GM19239 (cell line): ENCODE measurements around the gene MAGI2.
A peak's percentile ranks its signal among the peaks of the same experiment; 100 is the strongest.

Experiments
- DNase-seq: peaks from one replicate; pipeline ENCODE4 v3.0.0; 2011; ENCODE audit warnings: low spot score; ENCODE audit not compliant: insufficient read length
- FAIRE-seq: peaks from 2 replicates; lab custom pipeline; 2011; peaks lifted over from hg19 to GRCh38; lab: Jason Lieb, UNC

MAGI2 gene

DNA sequence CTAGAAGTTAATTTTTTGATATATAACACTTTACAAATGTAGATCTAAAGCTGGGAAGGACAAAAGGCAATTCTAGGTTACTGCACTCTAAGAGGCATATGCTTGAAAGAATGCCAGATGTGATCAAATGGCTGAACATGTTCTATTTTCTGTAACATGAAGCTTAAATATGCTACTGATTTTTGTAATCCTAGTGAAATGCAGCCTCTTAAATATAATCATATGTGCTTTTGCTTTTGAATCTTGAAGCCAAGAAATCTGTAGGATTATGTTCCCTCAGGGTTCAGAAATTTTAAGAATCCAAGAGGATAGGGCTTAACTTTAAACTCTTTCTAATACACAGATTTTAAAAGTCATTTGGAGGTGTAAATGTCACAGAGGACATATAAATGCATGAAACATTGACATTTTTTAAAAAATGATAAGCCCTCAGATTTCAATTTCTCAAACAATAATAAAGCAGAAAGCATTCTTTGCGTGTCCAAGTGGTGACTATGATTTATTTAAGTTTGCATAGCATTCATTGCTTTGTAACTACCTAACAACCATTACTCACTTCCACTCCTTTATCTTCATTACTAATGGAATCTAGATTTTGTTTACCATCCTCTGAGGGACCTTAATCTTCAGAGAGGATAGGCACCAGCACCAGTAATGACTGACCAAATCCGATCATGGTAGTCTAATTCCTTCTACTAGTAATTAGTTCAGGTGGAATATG lies 170.4 kb downstream of the MAGI2 start:
- FAIRE-seq (no peak), DNase-seq (no peak)

DNA sequence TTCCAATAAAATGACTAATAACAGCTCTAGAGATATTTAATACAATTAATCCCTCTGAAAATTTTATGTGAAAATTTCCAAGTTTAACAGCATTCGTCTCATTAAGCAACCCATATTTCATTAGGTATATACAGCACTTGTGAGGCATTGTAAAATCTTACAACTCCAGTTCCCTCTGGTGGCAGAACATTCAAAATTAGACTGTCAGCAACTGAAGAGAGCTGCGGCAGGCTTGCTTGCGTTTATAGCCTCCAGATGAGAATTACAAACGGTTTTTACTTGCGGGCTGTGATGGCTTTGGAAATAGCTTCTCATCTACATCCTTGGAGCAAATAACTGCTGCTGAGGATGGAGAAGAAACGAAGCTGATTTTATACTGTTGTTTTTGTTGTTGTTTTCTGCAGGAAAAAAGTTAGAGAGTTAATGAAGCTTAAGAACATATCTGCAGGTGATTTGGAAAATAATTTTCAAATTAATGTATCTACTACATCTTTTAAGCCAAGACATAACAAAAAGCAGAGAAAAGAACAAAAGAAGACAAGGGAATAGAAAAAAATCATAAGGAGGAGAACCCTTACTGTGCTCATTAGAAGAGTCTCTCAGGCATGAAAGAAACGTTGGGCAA lies 171.3 kb downstream of the MAGI2 start:
- FAIRE-seq = no peak

DNA sequence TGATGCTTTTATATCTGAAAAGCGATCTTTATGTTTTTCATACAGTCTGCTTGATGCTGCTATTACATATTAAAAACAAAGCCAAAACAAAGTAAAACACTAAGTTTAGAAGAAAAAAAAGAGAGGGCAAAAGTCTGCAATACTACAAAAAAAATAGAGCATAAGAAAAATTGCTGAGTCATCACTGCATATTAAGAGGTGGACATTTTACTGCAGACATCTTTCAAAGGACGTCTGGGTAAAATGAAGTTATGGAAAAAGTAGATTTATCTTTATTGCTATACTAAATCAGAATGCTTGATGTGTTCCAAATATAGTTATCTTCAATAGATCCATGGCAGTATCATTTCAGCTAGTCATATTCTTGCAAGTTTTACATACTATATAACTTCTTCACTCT lies 172.0 kb downstream of the MAGI2 start:
- DNase-seq (no peak), FAIRE-seq (no peak)

More for the DNA sequence above, 171.3 kb downstream of the MAGI2 start:
- DNase-seq = no peak

DNA sequence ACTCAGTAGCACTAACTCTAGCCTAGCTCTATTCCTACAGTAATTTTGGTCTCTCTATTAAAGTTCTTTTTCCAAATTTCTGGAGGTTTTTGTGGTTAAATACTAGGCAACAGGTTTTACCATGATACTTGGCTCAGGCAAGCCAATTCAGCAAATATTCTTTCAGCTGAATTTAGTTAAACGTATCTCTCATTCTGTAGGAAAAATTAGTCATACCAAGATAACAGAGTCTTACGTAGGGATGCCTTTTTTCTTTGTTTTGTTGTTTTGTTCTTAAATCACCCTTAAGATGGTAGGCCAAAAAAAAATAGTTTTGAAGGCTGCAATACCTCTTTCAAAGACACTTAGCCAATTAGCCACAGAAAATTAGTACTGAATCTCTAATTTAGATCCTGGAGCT lies 180.5 kb downstream of the MAGI2 start:
- DNase-seq = no peak
- no peak for FAIRE-seq

DNA sequence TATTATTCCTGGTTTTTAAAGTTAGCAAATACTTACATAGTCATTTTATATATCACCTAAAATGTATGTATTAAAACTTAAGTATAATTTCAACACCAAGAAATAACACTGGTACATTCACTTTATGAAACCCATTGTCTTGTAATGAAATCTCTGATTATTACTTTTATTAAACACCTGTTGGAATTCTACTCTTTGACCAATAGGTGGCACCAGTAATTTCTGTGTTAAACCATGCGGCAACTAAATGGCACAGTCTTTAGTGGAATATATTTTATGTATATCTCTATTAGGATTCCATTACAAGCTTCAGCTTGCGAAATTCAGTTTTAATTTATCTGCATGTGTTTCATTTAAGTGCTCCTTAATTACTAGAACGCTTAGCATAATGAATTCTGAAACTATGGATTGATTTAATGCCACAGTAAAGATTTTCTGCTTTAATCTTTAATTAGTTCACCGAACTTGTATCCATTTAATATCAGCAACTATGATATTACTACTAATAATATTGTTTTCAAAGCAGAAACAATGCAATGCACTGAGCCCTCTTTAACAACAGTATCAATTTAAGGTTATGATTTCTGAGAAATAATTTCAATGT lies 181.3 kb downstream of the MAGI2 start:
- FAIRE-seq (no peak), DNase-seq (peak; percentile 1)

DNA sequence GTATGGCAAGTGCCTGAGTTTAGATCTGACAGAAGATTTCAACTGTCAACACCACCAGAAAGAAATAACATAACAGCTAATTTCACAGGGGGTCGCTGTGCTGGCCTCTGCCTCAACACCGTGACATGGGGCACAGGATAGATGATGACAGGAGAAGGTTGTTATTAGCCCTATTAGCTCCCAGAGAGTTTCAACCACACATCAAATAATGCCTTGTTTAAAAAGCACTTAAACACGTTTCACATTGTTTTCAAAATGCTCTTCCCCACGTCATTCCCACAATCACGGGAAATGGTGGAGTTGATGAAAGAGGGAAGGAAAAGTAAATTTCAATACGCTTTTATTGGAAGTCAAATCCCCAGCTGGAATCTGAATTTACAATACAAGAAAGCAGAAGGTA lies 184.7 kb downstream of the MAGI2 start:
- FAIRE-seq (no peak), DNase-seq (no peak)

DNA sequence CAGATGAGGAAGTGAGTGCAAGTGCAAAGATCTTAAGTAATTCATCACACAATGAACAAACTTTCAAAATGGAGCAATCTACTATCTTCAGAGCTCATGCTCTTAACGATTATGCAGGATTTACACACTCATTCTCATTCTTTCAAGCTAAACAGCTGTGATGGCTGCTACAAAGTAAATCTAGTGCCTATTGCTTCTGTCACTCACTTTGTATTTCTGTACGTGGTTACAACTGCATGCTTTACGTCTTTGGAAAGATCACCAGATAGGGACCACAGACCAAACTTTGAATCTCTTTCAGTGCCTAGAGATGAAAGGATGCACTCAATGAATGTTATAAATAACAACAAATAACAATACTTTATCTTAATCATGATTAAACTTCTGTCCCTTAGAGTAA lies 194.6 kb downstream of the MAGI2 start:
- no peak for FAIRE-seq
- DNase-seq = no peak

DNA sequence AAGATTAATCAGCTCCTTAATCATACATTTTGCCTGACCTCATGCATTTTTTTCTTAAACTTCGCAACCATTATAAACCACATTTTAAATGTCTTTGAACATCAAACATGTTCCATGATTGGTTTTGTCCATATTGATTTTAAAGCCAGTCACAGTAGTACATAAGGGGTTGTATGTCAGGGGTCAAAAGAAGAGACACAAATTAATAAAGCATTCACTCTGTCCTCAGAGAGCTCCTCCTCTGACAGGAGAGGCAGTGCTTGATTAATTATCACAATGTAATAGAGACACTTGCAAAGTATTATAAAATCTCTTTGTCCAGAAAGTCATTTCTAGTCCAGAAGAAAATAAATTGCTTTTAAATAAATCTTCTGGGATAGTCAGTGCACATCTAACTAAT lies 195.5 kb downstream of the MAGI2 start:
- FAIRE-seq (no peak), DNase-seq (no peak)

DNA sequence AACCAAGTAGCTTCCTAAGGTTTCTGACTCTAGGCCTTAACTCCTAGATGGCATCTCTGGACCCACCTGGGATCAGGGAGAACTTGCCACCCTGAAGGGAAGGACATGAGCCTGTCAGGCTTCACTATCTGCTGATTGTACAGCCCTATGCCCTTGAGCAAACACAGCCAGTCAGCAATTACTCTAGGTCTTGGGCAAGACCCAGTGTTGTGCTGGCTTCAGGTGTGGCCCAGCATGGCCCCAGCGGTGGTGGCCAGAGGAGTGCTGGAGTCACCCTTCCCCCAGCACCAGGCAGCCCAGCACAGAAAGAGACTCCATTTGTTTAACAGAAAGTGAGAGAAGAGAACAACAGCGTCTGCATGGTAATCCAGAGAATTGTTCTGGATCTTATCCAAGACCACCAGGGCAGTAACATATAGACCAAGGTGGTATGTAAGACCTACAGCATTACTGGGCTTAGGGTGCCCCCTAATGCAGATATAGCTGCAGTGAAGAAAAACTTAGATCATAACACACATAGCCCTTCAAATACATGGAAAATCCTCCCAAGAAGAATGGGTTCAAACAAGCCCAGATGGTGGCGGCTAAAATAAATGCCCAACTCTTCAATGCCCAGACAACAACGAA lies 207.7 kb downstream of the MAGI2 start:
- DNase-seq (no peak), FAIRE-seq (no peak)

DNA sequence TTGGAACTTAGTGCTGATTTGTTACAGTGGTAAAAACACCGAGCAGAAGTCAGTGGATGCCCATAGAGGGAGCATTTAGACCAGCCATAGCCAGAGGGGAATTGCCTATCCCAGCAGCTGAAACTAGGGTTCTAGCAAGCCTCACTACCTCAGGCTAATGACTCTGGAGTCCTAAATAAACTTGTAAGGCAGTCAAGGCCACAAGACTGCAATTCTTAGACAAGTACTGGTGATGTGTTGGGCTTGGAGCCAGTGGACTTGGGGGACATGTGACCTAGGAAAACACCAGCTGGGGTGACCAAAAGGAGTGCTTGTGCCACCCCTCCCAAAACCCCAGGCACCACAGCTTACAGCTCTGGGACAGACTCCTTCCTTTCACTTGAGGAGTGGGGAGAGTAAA lies 209.0 kb downstream of the MAGI2 start:
- DNase-seq (no peak), FAIRE-seq (no peak)

DNA sequence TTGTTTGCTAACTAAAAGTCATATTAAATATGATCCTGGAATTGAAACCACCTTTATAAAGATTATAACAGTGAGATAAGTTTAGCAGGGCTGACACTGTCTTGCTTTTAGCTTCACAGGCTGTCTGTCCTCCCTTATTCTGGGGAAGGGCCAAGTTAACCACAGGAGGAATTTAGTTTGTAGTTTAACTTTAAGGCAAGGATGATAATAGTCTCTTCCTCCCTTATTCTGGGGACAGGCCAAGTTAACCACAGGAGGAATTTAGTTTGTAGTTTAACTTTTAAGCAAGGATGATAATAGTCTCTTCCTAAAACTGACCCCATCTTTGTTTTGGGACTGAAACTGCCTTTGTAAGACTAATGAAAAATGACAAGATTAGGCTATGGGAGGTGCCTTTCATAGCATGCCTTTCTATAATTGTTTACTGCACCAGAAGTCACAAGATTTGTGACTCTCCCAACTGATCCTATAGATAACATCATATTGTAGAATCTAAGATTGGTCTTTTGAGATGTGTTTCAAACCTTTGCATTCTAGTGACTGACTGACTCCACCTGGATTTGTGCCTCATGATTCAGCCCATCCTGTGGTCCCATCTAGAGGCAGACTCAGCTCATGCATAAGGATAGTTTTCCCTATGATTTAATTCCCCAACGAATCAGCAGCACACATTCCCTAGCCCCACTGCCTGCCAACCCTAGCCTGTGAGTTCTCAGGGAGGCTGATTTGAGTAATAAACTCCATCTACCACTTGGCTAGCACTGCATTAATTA lies 212.0 kb downstream of the MAGI2 start:
- FAIRE-seq = no peak
- no peak for DNase-seq

DNA sequence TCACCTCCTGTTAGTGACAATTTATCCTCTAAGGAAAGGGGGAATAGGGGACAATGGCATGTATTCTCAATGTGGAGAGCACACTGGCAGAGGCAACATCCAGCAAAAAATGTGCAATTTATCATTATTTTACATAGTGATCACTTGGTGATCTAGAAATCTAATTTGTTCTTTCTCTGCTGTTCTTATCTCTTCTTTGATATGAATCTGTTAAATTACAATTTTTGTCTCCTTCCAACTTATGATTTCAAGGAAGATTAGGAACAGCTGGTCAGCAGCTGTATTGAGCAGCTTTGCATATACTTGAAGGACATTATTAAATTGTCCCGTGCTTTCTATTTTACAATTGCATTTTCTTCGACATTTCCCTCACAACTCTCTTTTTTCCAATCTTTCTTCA lies 213.1 kb downstream of the MAGI2 start:
- DNase-seq = no peak
- FAIRE-seq = no peak

DNA sequence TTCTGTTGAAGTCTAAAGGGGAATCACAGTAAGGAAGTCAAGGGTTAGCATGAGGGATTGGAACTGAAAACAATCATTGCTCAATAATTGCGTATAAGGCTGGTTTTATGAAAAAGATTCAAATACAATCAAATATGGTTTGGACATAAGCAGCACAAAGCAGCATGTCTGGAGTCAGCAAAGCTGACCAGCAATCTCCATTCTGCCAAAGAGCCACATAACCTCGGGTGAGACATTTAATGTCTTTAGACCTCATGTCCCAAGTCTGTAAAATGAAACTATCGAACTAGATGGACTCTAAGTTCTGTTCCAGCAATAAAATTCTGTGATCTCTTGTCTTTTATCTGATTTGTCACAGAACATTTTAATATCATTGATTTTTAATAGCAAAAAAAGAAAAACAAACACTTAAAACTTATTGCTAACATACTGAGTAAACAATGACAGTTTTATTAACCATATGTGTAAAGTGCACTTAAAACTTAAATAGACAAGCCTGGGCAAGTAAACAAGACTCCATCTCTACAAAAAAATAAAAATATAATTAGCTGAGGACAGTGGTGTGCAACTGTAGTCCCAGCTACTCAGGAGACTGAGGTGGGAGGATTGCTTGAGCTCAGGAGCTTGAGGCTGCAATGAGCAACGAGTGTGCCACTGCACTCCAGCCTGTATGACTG lies 217.0 kb downstream of the MAGI2 start:
- DNase-seq = no peak
- FAIRE-seq = no peak

DNA sequence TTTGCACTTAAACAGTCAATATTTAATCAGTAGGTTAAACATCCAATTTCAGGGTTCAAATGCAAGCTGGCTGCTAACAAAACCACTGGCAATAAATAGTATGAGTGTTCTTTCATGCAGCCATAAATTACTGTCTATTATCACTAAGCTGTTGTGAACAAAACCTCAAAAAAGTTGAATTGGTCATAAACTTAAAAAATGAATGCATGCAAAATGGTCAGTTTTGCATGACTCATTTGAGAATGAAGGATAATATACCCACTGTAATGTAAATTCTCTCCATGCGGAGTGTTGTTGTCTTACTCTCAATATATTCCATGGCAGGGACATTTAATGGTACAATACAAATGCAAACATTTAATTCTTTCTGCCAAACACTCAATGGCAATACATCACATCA lies 226.4 kb downstream of the MAGI2 start:
- DNase-seq (no peak), FAIRE-seq (no peak)

DNA sequence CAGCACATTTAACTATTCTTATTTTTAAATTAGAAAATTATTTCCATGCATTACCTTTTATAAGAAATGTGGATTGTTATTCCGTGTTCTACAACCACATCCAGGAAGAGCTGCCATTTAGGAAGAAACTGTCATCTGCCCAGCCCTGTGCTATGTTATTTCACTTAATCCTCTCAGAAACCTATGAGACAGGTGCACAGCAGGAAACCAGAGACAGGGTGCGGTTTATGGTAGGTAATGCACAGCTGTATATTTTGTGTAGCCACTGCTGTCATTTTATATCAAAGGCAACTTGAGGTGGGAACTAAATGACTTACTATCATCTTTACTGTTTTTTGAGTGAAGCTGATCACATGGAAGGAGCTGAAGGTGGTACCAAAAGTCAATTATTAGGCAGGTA lies 232.3 kb downstream of the MAGI2 start:
- FAIRE-seq (no peak), DNase-seq (no peak)

DNA sequence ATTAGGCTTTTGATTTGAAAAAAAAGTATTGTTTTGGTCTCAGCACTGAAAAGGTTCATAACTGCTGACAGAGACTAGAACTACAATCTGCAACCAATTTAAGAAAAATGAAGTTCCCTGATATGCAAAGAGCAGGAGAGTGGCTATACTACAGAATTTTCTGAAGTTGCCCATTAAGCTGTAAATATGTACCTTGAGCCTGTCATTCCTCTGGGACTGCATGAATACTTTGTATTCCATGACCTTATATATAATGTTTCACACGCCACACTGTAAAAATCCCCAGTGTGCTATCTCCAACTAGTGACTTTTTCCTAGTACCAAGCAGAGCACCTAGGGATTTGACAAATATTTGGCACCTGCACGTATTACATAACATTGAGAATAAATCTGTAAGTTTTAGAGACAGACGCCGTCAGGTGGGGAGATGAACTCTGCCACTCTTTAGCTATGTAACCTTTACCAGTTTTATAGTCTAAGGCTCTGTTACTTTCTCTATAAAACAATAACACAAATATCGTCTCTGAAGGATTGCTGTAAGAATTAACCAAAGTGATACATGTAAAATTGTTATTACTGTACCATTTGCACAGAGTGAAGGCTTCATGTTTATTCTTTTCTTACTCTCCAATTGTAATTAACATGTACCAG lies 235.4 kb downstream of the MAGI2 start:
- no peak for FAIRE-seq

DNA sequence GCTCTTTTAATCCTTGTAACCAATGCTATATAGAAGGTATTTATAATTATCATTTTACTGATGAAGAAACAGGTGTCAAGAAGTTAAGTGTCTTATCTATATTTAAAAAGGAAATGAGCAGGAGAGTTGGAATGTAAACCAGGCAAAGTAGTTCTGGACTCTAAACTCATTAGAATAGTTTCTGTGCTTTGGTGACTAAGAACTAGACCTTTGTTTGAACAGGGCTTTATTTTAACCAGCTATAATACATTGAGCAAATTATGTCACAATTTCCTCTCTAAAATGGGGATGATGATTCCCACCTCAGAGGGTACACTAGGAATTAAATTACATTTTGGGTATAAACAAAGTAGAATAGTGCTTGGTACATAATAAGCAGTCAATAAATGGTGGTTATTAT lies 236.0 kb downstream of the MAGI2 start:
- no peak for DNase-seq
- no peak for FAIRE-seq

More for the DNA sequence above, 235.4 kb downstream of the MAGI2 start:
- DNase-seq = no peak

DNA sequence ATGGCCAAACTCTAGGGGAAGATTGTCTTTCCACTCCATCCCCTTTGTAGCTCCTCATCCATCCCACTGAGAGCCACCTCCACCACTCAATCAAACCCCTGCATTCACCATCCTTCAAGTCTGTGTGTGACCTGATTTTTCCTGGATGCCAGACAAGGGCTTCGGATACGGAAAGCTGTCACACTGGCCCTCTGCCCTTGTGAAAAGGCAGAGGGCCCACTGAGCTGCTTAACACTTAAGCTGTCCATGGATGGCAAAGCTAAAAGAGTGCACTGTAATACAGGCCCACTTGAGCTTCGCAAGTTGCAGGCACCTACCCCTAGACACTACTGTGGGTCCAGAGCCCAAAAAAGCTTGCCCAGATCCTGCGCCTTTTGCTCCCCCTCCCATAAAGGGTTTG lies 237.2 kb downstream of the MAGI2 start:
- DNase-seq (no peak), FAIRE-seq (no peak)

DNA sequence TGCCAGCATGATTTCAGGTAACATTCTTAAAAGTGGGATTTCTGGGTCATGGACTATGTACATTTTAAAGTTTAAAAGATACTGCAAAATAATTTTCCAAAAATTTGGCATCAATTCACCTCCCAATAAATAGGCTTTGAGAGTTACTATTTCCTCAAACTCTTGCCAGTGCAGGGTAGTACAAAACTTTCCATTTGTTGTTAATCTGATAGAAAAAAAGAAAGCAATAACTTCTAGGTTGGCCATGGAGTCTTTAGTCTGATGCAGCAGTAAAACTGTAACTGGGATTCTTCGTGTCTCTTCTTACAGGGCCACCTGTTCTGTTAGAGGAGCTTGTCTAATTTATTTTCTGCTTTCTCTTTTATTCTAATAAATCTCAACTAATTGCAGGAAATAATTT lies 241.1 kb downstream of the MAGI2 start:
- no peak for FAIRE-seq
- DNase-seq = no peak

DNA sequence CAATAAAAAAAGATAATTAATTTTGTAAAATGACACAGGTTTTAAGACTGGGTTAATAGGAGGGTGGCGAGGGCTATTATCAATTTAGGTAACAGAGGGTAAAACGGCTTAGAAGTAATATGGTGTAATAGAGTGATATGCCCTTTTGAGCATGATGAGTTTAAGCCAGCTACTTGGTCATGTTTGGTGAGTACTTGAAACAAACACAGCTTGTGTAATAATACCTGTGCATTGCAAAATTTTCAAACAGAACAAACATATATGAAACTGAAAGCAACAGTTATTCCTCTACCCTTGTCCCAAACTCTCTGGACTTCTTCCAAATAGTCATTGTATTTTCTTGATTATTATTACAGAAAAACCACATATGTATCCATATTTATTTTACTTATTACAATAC lies 241.7 kb downstream of the MAGI2 start:
- DNase-seq = no peak
- no peak for FAIRE-seq
